Esophagus muscularis mucosa (tissue), 4 donors: ENCODE results near the gene ECHDC1. TPM values are rescaled to one million over a fixed set of nuclear protein-coding genes. Genes with fewer than 3 reads are reported as not detected.

Experiments
- DNase-seq: peaks from one replicate; pipeline ENCODE4 v3.0.0-alpha.2; 2017; ENCODE audit errors: extremely low spot score
- H3K27ac ChIP-seq, 4 donors: fragments of 200-600 bp; sonication (generic); replicated peaks in 1 of 4; 1 replicate in 3 of 4; 2 replicates in 1 of 4; pipeline ENCODE4 v1.5.1; 2016 to 2019; ENCODE audit warnings: mild to moderate bottlenecking in 1 of 4
- H3K27me3 ChIP-seq, 4 donors: fragments of 200-600 bp; sonication (generic); one replicate each; pipeline versions ENCODE4 v1.5.1 to v1.6.0; 2016 to 2019
- H3K36me3 ChIP-seq, 4 donors: fragments of 200-600 bp; sonication (generic); one replicate each; pipeline ENCODE4 v1.5.1; 2016 to 2019
- H3K4me1 ChIP-seq, 4 donors: fragments of 200-600 bp; sonication (generic); one replicate each; pipeline ENCODE4 v1.5.1; 2016 to 2019
- H3K4me3 ChIP-seq, 4 donors: fragments of 200-600 bp; sonication (generic); 1 replicate in 2 of 4; 2 replicates in 2 of 4; pipeline ENCODE4 v1.5.1; 2016 to 2019; ENCODE audit warnings: mild to moderate bottlenecking in 4 of 4, moderate library complexity in 1 of 4
- H3K9me3 ChIP-seq, 4 donors: fragments of 200-600 bp; sonication (generic); 1 replicate in 3 of 4; 2 replicates in 1 of 4; pipeline ENCODE4 v1.5.1; 2016 to 2019
- EP300 ChIP-seq: sonication (generic); formaldehyde crosslinking; IDR thresholded peaks from one replicate; pipeline ENCODE4 v1.6.1; 2017; ENCODE audit warnings: antibody characterized with exemption
- POLR2A ChIP-seq: fragments of 450-650 bp; IDR thresholded peaks from one replicate; pipeline ENCODE4 v1.6.1; 2017; ENCODE audit warnings: antibody characterized with exemption, moderate library complexity, mild to moderate bottlenecking, low read depth
- POLR2AphosphoS5 ChIP-seq, 2 donors: sonication (generic); formaldehyde crosslinking; IDR thresholded peaks; one replicate each; pipeline ENCODE4 v1.6.1; 2017; ENCODE audit warnings: antibody characterized with exemption in 2 of 2
- WGBS: methylation state at CpG from one replicate; pipeline ENCODE4 v1.1.5; 2018; 5-methylcytosine and 5-hydroxymethylcytosine counted together
- intact Hi-C: fragments of 100-400 bp; cut with DNase I; formaldehyde crosslinking; loops from one replicate; pipeline ENCODE4 v1.15.1; 2023
- total RNA-seq, 4 donors: library from RNA; depleted of rRNA; stranded (reverse); fragments of >200 nt; gene quantifications; one replicate each; pipeline versions ENCODE4 v1.1.0 to v1.2.1, GENCODE V29; 2016
- TF ChIP-seq, protein P1 (sequence below), 3 experiments: fragments of 200-600 bp in 2 of 3; fragments of 450-650 bp in 1 of 3; sonication (generic) in 2 of 3; IDR thresholded peaks; one replicate each; pipeline ENCODE4 v1.5.1; 2017 to 2019; ENCODE audit warnings: antibody characterized with exemption in 3 of 3, mild to moderate bottlenecking in 2 of 3, moderate library complexity in 1 of 3

Gene ECHDC1
- total RNA-seq, 4 donors from 2014 or later: 42.5 to 70.6 (median 57.9) TPM

DNA sequence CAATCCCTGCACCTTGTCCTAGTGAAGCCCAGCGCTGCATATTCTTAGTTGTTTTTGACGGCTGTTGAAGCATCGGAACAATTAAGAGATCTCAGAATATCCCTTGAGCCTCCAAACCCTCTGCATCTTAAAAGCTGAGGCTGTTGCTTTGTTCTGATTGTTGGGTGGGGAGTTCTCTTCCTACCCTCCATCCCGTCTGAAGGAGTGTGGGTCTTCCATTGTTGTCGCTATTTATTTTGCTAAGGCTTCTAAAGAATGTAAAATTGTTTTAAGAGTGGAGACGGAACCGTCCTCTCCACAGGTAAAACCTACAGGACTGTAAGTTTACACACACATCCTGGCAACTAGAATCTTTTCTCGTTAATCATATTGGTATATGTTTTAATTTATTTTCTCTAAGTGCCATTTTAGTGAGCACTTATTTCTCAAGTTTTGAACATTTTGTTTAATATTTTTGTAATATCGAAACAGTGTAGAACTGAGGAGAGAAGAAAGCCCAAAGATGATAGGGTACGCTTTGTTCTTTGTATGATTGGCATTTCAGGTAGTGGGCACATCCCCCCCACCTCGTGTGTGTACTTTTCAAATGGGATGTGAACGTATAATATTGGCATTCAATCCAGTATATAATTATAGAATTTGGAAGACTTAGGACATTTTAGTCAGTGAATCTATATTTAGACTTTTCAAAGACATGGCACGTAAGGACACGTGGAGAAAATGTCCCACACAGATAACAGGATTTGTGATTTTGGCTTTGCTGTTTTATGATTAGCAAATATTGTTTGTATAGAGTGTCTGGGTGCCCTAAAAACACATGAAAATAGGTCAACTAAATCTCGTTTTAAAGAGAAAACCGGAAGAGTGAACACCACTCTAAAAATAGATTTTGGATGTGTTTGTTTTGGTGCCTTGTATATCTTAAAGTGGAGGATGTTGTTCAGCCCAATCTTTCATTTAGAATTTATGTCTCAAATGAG is 75.5 kb downstream of the ECHDC1 start:
- no peak for DNase-seq
- Histone ChIP-seq H3K27me3 (no peaks in the 10 kb centered on the region), H3K27ac (peak overlapping the region; percentile 98 to 100 (median 99)), H3K9me3 (no peaks in the 10 kb centered on the region), H3K36me3 (no peaks in the 10 kb centered on the region), H3K4me3 (peak overlapping the region; percentile 79 to 95 (median 90)), H3K4me1 (peaks cover 32 to 53% (median 41%) of the 10 kb centered on the region in 4 donors)
- 2% methylated on average over 16 of the region's 16 CpGs for WGBS
- TF ChIP-seq, protein P1, sequence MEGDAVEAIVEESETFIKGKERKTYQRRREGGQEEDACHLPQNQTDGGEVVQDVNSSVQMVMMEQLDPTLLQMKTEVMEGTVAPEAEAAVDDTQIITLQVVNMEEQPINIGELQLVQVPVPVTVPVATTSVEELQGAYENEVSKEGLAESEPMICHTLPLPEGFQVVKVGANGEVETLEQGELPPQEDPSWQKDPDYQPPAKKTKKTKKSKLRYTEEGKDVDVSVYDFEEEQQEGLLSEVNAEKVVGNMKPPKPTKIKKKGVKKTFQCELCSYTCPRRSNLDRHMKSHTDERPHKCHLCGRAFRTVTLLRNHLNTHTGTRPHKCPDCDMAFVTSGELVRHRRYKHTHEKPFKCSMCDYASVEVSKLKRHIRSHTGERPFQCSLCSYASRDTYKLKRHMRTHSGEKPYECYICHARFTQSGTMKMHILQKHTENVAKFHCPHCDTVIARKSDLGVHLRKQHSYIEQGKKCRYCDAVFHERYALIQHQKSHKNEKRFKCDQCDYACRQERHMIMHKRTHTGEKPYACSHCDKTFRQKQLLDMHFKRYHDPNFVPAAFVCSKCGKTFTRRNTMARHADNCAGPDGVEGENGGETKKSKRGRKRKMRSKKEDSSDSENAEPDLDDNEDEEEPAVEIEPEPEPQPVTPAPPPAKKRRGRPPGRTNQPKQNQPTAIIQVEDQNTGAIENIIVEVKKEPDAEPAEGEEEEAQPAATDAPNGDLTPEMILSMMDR (IDR thresholded peaks at IDR 0.05): no peak
- TF ChIP-seq POLR2AphosphoS5 (IDR thresholded peaks at IDR 0.05) (no peak), EP300 (no peak), POLR2A (no peak)
- intact Hi-C loops: no loop called here

DNA sequence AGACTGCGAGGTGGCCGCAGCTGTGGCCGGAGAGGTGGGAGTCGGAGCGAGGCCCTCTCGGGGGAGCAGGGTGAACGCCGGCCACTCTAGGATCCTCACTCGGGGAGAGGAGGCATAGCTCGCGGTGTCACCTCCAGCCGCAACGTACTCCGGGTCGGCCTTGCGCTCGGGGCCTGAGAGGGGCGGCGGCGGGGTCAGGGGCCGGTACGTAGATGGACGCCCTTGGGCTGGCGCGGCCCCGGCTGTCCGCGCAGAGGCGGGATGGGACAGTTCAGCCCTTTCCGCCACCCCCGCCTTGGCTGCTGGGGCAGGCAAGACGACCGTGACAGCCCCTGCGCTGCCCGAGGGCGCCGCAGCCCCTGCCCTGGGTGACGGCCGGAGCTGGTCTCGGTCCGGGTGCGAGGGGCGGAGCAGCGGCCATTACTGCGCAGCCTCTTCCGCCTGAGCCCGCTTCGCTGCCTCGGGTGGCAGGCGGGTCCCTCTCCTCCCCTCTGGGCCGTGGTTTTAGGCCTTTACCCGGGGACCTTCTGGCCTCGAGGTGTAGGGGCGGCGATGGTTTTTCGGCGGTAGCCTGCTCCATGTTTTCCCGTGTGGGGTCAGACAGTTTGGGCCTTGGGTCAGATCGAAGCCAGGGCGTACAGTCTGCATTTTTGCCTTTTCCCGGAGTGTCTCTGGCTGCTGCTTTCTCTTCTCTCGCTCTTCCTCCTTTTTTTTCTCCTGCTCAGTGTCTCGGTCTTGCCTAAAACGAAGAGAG is 76.3 kb downstream of the ECHDC1 start:
- intact Hi-C loops: no loop called here
- Histone ChIP-seq H3K4me1 (peaks cover 25 to 45% (median 32%) of the 10 kb centered on the region in 4 donors), H3K36me3 (no peaks in the 10 kb centered on the region), H3K27me3 (no peaks in the 10 kb centered on the region), H3K9me3 (no peaks in the 10 kb centered on the region), H3K4me3 (peak overlapping the region; percentile 79 to 95 (median 90)), H3K27ac (peak overlapping the region; percentile 98 to 100 (median 99))
- DNase-seq: no peak
- 4% methylated on average over 13 of the region's 64 CpGs for WGBS
- TF ChIP-seq, protein P1 (IDR thresholded peaks at IDR 0.05): no peak
- peak; percentile 92 to 97 for TF ChIP-seq POLR2AphosphoS5 (IDR thresholded peaks at IDR 0.05)
- peak; percentile 93 for TF ChIP-seq POLR2A

DNA sequence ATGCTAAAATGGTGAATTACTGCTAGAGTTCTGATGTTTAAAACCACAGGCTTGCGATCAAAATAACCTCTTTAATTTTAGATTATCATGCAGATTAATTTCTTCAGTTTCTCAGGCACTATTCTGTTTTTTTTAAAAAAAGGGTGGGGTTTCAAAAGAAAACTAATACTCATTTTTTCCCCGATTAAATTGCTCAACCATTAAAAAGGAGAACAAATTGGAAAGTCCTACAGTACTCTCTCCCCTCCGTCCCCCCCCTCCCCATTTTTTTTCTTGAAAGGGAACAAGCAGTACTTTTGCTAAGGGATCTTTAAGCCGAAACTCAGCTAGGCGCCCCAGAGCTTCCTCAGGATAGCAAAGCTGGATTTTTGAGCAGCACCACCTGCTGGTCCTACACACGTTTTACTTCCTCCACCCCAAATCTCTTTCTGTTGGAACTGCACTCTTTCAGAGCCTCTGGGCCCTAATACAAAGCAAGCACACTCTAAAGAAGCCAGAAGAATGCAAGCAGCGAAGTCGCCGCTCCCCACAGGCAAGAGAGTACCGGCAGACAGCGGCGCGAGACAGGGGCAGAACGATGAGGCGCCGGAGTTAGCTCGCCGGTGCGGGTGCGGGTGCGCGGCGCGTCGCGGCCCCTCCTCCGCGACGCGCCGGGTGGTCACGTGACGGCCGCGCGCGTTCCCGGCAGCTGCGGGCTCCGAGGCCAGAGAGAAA is 77.1 kb downstream of the ECHDC1 start, which contains the start of gene RNF146:
RNF146 (plus strand) TSS at position 687 of the 714 bp plus-strand sequence. CDS start 13,475 bp downstream, outside the sequence.
- peak within 1 kb of the TSS; percentile 79 to 95 (median 90) for H3K4me3 ChIP-seq
- H3K36me3 ChIP-seq: no peaks in the 10 kb centered on the region
- WGBS: under 1% methylated on average over 6 of the region's 40 CpGs
- TF ChIP-seq POLR2AphosphoS5 (IDR thresholded peaks at IDR 0.05): no peak
- TF ChIP-seq, protein P1 (IDR thresholded peaks at IDR 0.05): peak; percentile 74 to 78 (median 76)
- no peak for TF ChIP-seq POLR2A
- intact Hi-C loops: no loop called here
- peak within 1 kb of the TSS; percentile 98 to 100 (median 99) for H3K27ac ChIP-seq
- peak; percentile 95 for DNase-seq
- H3K4me1 ChIP-seq: peaks cover 20 to 37% (median 27%) of the 10 kb centered on the region in 4 donors
- H3K9me3 ChIP-seq: no peaks in the 10 kb centered on the region
- no peaks in the 10 kb centered on the region for H3K27me3 ChIP-seq

DNA sequence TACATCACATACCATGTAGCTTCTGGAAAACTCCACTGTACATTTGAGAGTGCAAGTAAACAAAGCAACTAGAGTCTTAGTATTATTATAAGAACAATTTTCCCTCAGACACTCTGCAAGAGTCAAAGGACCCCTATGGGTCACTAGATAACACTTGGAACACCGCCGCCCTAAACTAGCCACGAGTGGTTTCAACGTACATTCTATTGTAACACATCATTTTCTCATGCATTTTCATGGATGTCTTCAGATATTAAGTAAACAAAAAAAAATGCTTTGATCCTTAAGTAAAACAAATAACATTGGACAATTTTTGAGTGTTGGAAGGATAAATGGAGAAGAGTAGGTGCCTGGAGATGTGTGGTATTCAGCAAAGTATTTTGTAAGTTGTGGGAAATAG is 79.9 kb downstream of the ECHDC1 start:
- Histone ChIP-seq H3K9me3 (no peaks in the 10 kb centered on the region), H3K27ac (no peak overlapping the region), H3K4me3 (no peak overlapping the region), H3K36me3 (no peaks in the 10 kb centered on the region), H3K27me3 (no peaks in the 10 kb centered on the region), H3K4me1 (peaks cover 0 to 12% (median 11%) of the 10 kb centered on the region in 4 donors)
- DNase-seq: no peak
- 65% methylated on average over 4 of the region's 4 CpGs for WGBS
- TF ChIP-seq, protein P1 (IDR thresholded peaks at IDR 0.05): no peak
- intact Hi-C loops: no loop called here
